Ovary (tissue), 9 donors: ENCODE data around the gene CAMTA1. TPM values are rescaled to one million over a fixed set of nuclear protein-coding genes. Genes with fewer than 3 reads are reported as not detected.

Experiments used
- DNase-seq, 5 donors: peaks; one replicate each; pipeline ENCODE4 v3.0.0-alpha.2; 2019 to 2020
- H3K27ac ChIP-seq, 2 donors: fragments of 200-600 bp; one replicate each; pipeline versions ENCODE4 v1.5.1 to v1.8.0; 2019 to 2022
- H3K27me3 ChIP-seq: fragments of 200-600 bp; one replicate; pipeline ENCODE4 v1.8.0; 2022
- H3K36me3 ChIP-seq: fragments of 200-600 bp; sonication (generic); one replicate; pipeline ENCODE4 v1.5.1; 2019
- H3K4me1 ChIP-seq: one replicate; pipeline ENCODE4 v1.8.1; 2013; ENCODE audit warnings: mild to moderate bottlenecking, moderate library complexity; ENCODE audit not compliant: insufficient read depth
- H3K4me3 ChIP-seq: fragments of 200-600 bp; sonication (generic); one replicate; pipeline ENCODE4 v1.5.1; 2017
- H3K9me3 ChIP-seq, 2 donors: fragments of 200-600 bp in 1 of 2; sonication (generic) in 1 of 2; one replicate each; pipeline versions ENCODE4 v1.5.1 to v1.8.1; 2013 to 2019; ENCODE audit warnings: mild to moderate bottlenecking in 1 of 2, moderate library complexity in 1 of 2
- CTCF ChIP-seq, 3 donors: fragments of 450-650 bp in 2 of 3; fragments of 200-600 bp in 1 of 3; IDR thresholded peaks; one replicate each; pipeline versions ENCODE4 v1.5.1 to v1.8.0; 2016 to 2022; ENCODE audit warnings: antibody characterized with exemption in 3 of 3, mild to moderate bottlenecking in 1 of 3
- EP300 ChIP-seq: sonication (generic); formaldehyde crosslinking; IDR thresholded peaks from one replicate; pipeline ENCODE4 v1.6.1; 2017; ENCODE audit warnings: antibody characterized with exemption
- POLR2A ChIP-seq: fragments of 450-650 bp; IDR thresholded peaks from one replicate; pipeline ENCODE4 v1.6.1; 2017; ENCODE audit warnings: antibody characterized with exemption, mild to moderate bottlenecking, moderate library complexity
- WGBS, 3 donors: extraction: QIAGEN DNeasy Blood & Tissue Kit in 1 of 3; methylation state at CpG; one replicate each; pipeline versions ENCODE4 v1.1.5 to v1.1.7; 2013 to 2017; 5-methylcytosine and 5-hydroxymethylcytosine counted together
- intact Hi-C, 4 donors: fragments of 100-400 bp; cut with DNase I; formaldehyde crosslinking; loops; one replicate each; pipeline versions ENCODE4 v1.11.0 to v1.15.1; 2022 to 2023
- polyA plus RNA-seq, 2 donors: library from polyadenylated mRNA; stranded (reverse); fragments of 200-250 nt in 1 of 2; fragments of 350-450 nt in 1 of 2; fragmentation: Illumina TruSeq in 1 of 2; extraction: RNeasy Lipid Tissue Mini Kit (QIAGEN cat#74804) in 1 of 2; gene quantifications; one replicate each; pipeline ENCODE4 v1.2.3, GENCODE V29; 2013 to 2014
- total RNA-seq, 7 donors: library from RNA; depleted of rRNA in 2 of 7; stranded (reverse); fragments of >200 nt in 2 of 7; fragmentation: NEBNext Ultra II Directional in 3 of 7; extraction: Animal tissue kit (Norgen Biotek cat#: 25700) in 3 of 7; gene quantifications; one replicate each; pipeline versions ENCODE4 v1.1.0 to v1.2.4, GENCODE V29; 2016 to 2023
- donor health status: DM: no; HTN: no; CAD: no; lungs with moderate emphysema.
- donor health status: DM: no; HTN: no; CAD: no.
- donor health status: Bipolar disorder and iron deficiency.
- donor health status: DM: yes; HTN: yes; CAD: no.
- donor health status: DM: no; HTN: no; CAD: no.
- donor health status: DM: yes; HTN: yes; CAD: no.

The CAMTA1 gene
- total and polyA plus RNA-seq, 9 donors = 51.1 to 150 (median 67.4) TPM

GRCh38 chr1:7449750-7450149, 664.5 kb downstream of the CAMTA1 start:
- no peaks in the 10 kb centered on the region for H3K9me3 ChIP-seq
- no peak overlapping the region for H3K27ac ChIP-seq
- H3K4me1 ChIP-seq = peaks cover 3% of the 10 kb centered on the region
- no peaks in the 10 kb centered on the region for H3K27me3 ChIP-seq
- no peaks in the 10 kb centered on the region for H3K36me3 ChIP-seq
- WGBS, 3 donors = 95 to 97% (median 96%) methylated on average over 7 of the region's 7 CpGs
- no peak overlapping the region for H3K4me3 ChIP-seq
- no peak for TF ChIP-seq CTCF (IDR thresholded peaks at IDR 0.05)
- no peak for TF ChIP-seq EP300
- no peak for TF ChIP-seq POLR2A
- no peak for DNase-seq
- intact Hi-C loops = loop anchor here in 1 of 4 donors (10.0 kb wide), 1 partner anchor 185 kb away; no protein-coding TSS in a partner anchor

GRCh38 chr1:7450838-7451237, 665.6 kb downstream of the CAMTA1 start:
- Histone ChIP-seq H3K9me3 (no peaks in the 10 kb centered on the region), H3K27me3 (no peaks in the 10 kb centered on the region), H3K4me1 (peaks cover 10% of the 10 kb centered on the region), H3K4me3 (no peak overlapping the region), H3K27ac (no peak overlapping the region), H3K36me3 (no peaks in the 10 kb centered on the region)
- WGBS, 3 donors = 86 to 90% (median 86%) methylated on average over 5 of the region's 5 CpGs
- TF ChIP-seq POLR2A (no peak), CTCF (IDR thresholded peaks at IDR 0.05) (no peak), EP300 (no peak)
- intact Hi-C loops = loop anchor here in 1 of 4 donors (10.0 kb wide), 1 partner anchor 184 kb away; no protein-coding TSS in a partner anchor
- no peak for DNase-seq

- Histone ChIP-seq H3K27me3 (no peaks in the 10 kb centered on the region), H3K9me3 (no peaks in the 10 kb centered on the region), H3K4me1 (peaks cover 10% of the 10 kb centered on the region), H3K36me3 (no peaks in the 10 kb centered on the region), H3K27ac (no peak overlapping the region), H3K4me3 (no peak overlapping the region)
- no peak for DNase-seq
- intact Hi-C loops = loop anchor here in 1 of 4 donors (10.0 kb wide), 1 partner anchor 182 kb away; no protein-coding TSS in a partner anchor
- no peak for TF ChIP-seq EP300
- no peak for TF ChIP-seq CTCF (IDR thresholded peaks at IDR 0.05)
- no peak for TF ChIP-seq POLR2A
- 78 to 95% (median 94%) methylated on average over 6 of the region's 6 CpGs for WGBS, 3 donors
Observed at GRCh38 chr1:7453038-7453437, 667.8 kb downstream of the CAMTA1 start.

GRCh38 chr1:7454052-7454815, 669.0 kb downstream of the CAMTA1 start:
- 55 to 74% (median 64%) methylated on average over 19 of the region's 19 CpGs for WGBS, 3 donors
- no peaks in the 10 kb centered on the region for H3K9me3 ChIP-seq
- H3K36me3 ChIP-seq = no peaks in the 10 kb centered on the region
- H3K4me1 ChIP-seq = peaks cover 10% of the 10 kb centered on the region
- peak in 2 of 5 donors; percentile 36 to 55 for DNase-seq
- no peaks in the 10 kb centered on the region for H3K27me3 ChIP-seq
- no peak overlapping the region for H3K4me3 ChIP-seq
- intact Hi-C loops = loop anchor here in 1 of 4 donors (10.0 kb wide), 1 partner anchor 181 kb away; no protein-coding TSS in a partner anchor
- H3K27ac ChIP-seq = no peak overlapping the region
- TF ChIP-seq CTCF (IDR thresholded peaks at IDR 0.05) (no peak), EP300 (no peak), POLR2A (no peak)
